Loucy (cell line): ENCODE measurements around the gene DEDD.
A peak's percentile ranks its signal among the peaks of the same experiment; 100 is the strongest.

Source experiments
- H2AFZ ChIP-seq: fragments of 200-600 bp; sonication (generic); 2 replicates; pipeline ENCODE4 v1.6.0; 2016; ENCODE audit warnings: antibody characterized with exemption, mild to moderate bottlenecking, low read length, moderate library complexity
- H3F3A ChIP-seq: fragments of 200-600 bp; 2 replicates; pipeline ENCODE4 v1.6.0; 2016; ENCODE audit warnings: antibody characterized with exemption, low read depth, mild to moderate bottlenecking
- H3K27me3 ChIP-seq: fragments of 200-600 bp; sonication (generic); 2 replicates; pipeline ENCODE4 v1.6.1; 2014; ENCODE audit warnings: low read length, mild to moderate bottlenecking; ENCODE audit not compliant: insufficient read depth, poor library complexity, severe bottlenecking
- H3K36me3 ChIP-seq: fragments of 200-600 bp; sonication (generic); 2 replicates; pipeline ENCODE4 v1.6.1; 2016; ENCODE audit warnings: low read length; ENCODE audit not compliant: insufficient read depth
- H3K4me1 ChIP-seq: fragments of 200-600 bp; sonication (generic); 2 replicates; pipeline ENCODE4 v1.5.1; 2014; ENCODE audit warnings: low read length, mild to moderate bottlenecking; ENCODE audit not compliant: insufficient read depth, poor library complexity, severe bottlenecking
- H3K4me2 ChIP-seq: fragments of 200-600 bp; sonication (generic); 2 replicates; pipeline ENCODE4 v1.6.0; 2014; ENCODE audit warnings: antibody characterized with exemption, low read length, low read depth, mild to moderate bottlenecking; ENCODE audit not compliant: poor library complexity, severe bottlenecking
- H3K4me3 ChIP-seq: fragments of 200-600 bp; sonication (generic); 2 replicates; pipeline ENCODE4 v1.5.1; 2014; ENCODE audit warnings: low read length, mild to moderate bottlenecking, mixed read lengths; ENCODE audit not compliant: poor library complexity, severe bottlenecking
- H3K79me2 ChIP-seq: fragments of 200-600 bp; sonication (generic); 2 replicates; pipeline ENCODE4 v1.6.1; 2014; ENCODE audit warnings: low read length; ENCODE audit not compliant: insufficient read depth
- H3K9ac ChIP-seq: fragments of 200-600 bp; sonication (generic); 2 replicates; pipeline ENCODE4 v1.6.0; 2014; ENCODE audit warnings: mild to moderate bottlenecking, low read depth, low read length, moderate library complexity; ENCODE audit not compliant: poor library complexity, severe bottlenecking
- H3K9me2 ChIP-seq: fragments of 200-600 bp; sonication (generic); replicated peaks from 2 replicates; pipeline ENCODE4 v1.6.1; 2016; ENCODE audit warnings: low read depth, low read length, mixed read lengths
- H3K9me3 ChIP-seq: fragments of 200-600 bp; sonication (generic); 2 replicates; pipeline ENCODE4 v1.6.1; 2014; ENCODE audit warnings: mild to moderate bottlenecking, antibody characterized with exemption, low read length, low read depth; ENCODE audit not compliant: insufficient read depth
- H4K20me1 ChIP-seq: fragments of 200-600 bp; sonication (generic); 2 replicates; pipeline ENCODE4 v1.6.0; 2014; ENCODE audit warnings: antibody characterized with exemption, low read length, mild to moderate bottlenecking; ENCODE audit not compliant: insufficient read depth, poor library complexity, severe bottlenecking
- EZH2phosphoT487 ChIP-seq: fragments of 200-600 bp; IDR thresholded peaks from 2 replicates; pipeline ENCODE4 v1.6.1; 2018; ENCODE audit warnings: antibody characterized with exemption, mild to moderate bottlenecking, moderate library complexity, borderline replicate concordance
- TF ChIP-seq, protein P1 (sequence below): fragments of 200-600 bp; sonication (generic); conservative IDR thresholded peaks from 2 replicates; pipeline ENCODE4 v1.5.1; 2014; ENCODE audit warnings: mild to moderate bottlenecking, antibody characterized with exemption, low read length

Gene DEDD

DNA sequence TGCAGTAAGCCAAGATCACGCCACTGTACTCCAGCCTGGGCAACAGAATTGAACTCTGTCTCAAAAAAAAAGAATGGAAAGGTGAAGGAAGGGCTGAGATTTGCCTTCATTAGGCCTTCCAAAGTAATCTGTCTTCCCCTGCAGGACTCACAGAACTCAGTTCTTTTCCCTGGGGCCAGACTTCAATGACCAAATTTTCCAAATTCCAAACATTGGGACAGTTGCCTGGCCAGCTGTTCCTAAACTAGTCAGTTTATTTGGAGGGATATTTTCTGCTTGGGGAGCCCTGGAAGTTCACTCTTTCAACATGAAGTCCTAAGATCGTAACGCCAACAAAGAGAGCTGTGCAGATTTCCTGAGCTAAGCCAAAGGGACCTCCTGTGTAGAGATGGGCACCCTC is 5.4 kb upstream of the DEDD start:
- H3K27me3 ChIP-seq = no peaks in the 10 kb centered on the region
- H2AFZ ChIP-seq = no peak overlapping the region
- 0 out of 2 replicates have a peak, but pooled peaks cover 3% of the 10 kb centered on the region for H3F3A ChIP-seq
- H3K9me2 ChIP-seq = no peaks in the 10 kb centered on the region
- H3K9ac ChIP-seq = no peak overlapping the region
- peaks cover 21% of the 10 kb centered on the region for H3K79me2 ChIP-seq
- H3K9me3 ChIP-seq = no peaks in the 10 kb centered on the region
- H3K4me2 ChIP-seq = no peak overlapping the region
- H3K4me1 ChIP-seq = peaks cover 10% of the 10 kb centered on the region
- TF ChIP-seq, protein P1, sequence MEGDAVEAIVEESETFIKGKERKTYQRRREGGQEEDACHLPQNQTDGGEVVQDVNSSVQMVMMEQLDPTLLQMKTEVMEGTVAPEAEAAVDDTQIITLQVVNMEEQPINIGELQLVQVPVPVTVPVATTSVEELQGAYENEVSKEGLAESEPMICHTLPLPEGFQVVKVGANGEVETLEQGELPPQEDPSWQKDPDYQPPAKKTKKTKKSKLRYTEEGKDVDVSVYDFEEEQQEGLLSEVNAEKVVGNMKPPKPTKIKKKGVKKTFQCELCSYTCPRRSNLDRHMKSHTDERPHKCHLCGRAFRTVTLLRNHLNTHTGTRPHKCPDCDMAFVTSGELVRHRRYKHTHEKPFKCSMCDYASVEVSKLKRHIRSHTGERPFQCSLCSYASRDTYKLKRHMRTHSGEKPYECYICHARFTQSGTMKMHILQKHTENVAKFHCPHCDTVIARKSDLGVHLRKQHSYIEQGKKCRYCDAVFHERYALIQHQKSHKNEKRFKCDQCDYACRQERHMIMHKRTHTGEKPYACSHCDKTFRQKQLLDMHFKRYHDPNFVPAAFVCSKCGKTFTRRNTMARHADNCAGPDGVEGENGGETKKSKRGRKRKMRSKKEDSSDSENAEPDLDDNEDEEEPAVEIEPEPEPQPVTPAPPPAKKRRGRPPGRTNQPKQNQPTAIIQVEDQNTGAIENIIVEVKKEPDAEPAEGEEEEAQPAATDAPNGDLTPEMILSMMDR = no peak
- no peak for TF ChIP-seq EZH2phosphoT487
- no peak overlapping the region for H3K4me3 ChIP-seq
- no peaks in the 10 kb centered on the region for H4K20me1 ChIP-seq
- H3K36me3 ChIP-seq = no peaks in the 10 kb centered on the region

DNA sequence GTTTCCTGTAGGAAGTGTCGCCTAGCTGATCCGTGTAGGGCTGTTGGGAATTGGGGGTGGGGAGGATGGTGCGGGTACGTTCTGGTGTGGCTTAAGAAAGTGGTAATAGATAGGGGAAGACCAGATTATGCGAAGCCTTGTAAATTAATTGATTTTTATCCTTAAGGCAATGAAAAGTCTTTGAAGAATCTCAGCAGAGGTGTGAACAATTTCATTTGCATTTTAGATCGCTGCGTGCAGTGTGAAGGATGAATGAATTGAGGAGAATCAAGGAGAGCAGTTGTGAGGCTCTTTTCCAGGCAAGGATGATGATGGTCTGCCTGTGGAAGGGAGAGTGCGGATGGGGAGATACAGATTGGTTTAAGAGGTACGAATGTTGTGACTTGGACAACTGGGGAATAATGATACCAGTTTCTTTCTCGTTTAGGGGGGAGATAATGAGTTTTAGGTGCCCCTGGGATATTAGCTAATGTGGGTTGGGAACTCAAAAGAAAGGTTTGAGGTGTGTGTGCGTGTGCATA is 813 bp upstream of the DEDD start:
- Histone ChIP-seq H3K9me2 (no peaks in the 10 kb centered on the region), H3K4me1 (peaks cover 45% of the 10 kb centered on the region), H2AFZ (peak overlapping the region; percentile 91), H3F3A (0 out of 2 replicates have a peak, but pooled peaks cover 3% of the 10 kb centered on the region), H3K79me2 (peaks cover 61% of the 10 kb centered on the region), H4K20me1 (peaks cover 10% of the 10 kb centered on the region), H3K4me2 (peak overlapping the region; percentile 95), H3K36me3 (peaks cover 8% of the 10 kb centered on the region; the same call in 1 of the 2 replicates), H3K9me3 (no peaks in the 10 kb centered on the region), H3K27me3 (no peaks in the 10 kb centered on the region), H3K4me3 (peak overlapping the region; percentile 95), H3K9ac (peak overlapping the region; percentile 88)
- TF ChIP-seq, protein P1 = no peak
- no peak for TF ChIP-seq EZH2phosphoT487

DNA sequence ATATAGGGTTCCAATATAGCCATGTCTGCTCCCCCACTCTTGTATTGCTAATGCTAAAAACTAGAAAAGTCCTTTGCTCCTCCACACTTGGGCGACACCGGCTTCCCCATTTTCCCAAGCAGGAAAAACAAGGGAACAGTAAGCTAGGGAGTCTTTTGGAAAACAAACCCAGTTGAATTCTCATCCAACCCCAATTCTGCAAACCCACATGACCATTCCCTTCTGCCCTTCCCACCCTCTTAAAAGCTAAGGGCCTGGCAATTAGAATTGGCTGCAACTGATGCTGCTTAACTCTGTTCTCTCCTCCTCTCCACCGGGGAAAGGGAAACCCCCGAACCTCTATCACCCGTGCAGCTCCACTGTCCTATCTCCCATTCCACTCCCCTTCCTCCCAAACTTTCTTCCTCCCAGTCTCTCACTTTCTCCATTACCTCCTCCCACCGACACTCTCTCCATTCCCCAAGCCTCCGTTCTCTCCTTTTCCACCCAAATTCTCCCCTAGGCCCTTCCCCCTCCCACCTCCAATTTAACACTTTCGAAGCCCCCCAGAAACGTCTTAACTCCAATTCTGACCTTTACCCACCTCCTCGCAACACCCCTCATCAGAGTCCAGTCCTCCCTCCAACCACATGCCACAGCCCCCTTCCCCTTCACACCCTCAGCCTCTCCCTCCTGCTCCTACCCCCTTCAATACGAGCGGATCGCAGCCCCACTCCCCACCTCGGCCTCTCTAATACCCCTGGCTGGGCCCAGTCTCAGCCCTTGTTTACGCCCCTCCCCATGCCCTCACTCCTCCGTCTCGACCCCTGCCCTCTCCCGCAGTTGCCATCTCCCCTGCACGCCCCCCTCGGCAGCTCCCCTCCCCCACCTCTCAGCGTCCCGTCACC is 701 bp downstream of the DEDD start:
- Histone ChIP-seq H3K79me2 (peaks cover 76% of the 10 kb centered on the region), H3K9me3 (no peaks in the 10 kb centered on the region), H3K36me3 (peaks cover 17% of the 10 kb centered on the region; the same call in 1 of the 2 replicates), H3K4me2 (peak overlapping the region; percentile 95), H2AFZ (peak overlapping the region; percentile 91), H3K9ac (peak overlapping the region; percentile 88), H3K4me1 (peaks cover 60% of the 10 kb centered on the region), H4K20me1 (peaks cover 10% of the 10 kb centered on the region), H3K9me2 (no peaks in the 10 kb centered on the region), H3F3A (0 out of 2 replicates have a peak, but pooled peaks cover 3% of the 10 kb centered on the region), H3K27me3 (no peaks in the 10 kb centered on the region), H3K4me3 (peak overlapping the region; percentile 95)
- no peak for TF ChIP-seq EZH2phosphoT487
- TF ChIP-seq, protein P1 = no peak
